Cardiac muscle cell (in vitro differentiated cells and primary cell): ENCODE data around the gene COL16A1. TPM values are rescaled to one million over a fixed set of nuclear protein-coding genes. Genes with fewer than 3 reads are reported as not detected.

Source experiments
- DNase-seq, 2 donors: peaks; one replicate each; pipeline versions ENCODE4 v3.0.0 to v3.0.0-alpha.2; 2010 to 2017; ENCODE audit warnings: low read depth in 1 of 2, low spot score in 1 of 2
- H3K27ac ChIP-seq: fragments of 200-600 bp; sonication (generic); 2 replicates; pipeline ENCODE4 v1.5.1; 2016
- H3K27me3 ChIP-seq: fragments of 200-600 bp; sonication (generic); 2 replicates; pipeline ENCODE4 v1.6.0; 2016; ENCODE audit warnings: control low read depth
- H3K36me3 ChIP-seq: fragments of 200-600 bp; sonication (generic); 2 replicates; pipeline ENCODE4 v1.5.1; 2016; ENCODE audit warnings: control low read depth
- H3K4me1 ChIP-seq: fragments of 200-600 bp; sonication (generic); 2 replicates; pipeline ENCODE4 v1.8.1; 2017; ENCODE audit warnings: low read depth, mild to moderate bottlenecking, mixed run types
- H3K4me3 ChIP-seq: fragments of 200-600 bp; sonication (generic); 2 replicates; pipeline ENCODE4 v1.5.1; 2016; ENCODE audit warnings: mild to moderate bottlenecking
- H3K9me3 ChIP-seq: fragments of 200-600 bp; sonication (generic); 2 replicates; pipeline ENCODE4 v1.5.1; 2017; ENCODE audit warnings: low read depth, mild to moderate bottlenecking, control low read depth
- CTCF ChIP-seq: IDR thresholded peaks from 2 replicates; pipeline ENCODE4 v1.5.1; 2012; ENCODE audit warnings: low read depth, mild to moderate bottlenecking, low read length
- polyA plus RNA-seq: library from polyadenylated mRNA; unstranded; fragments of >200 nt; fragmentation: Nextera tagmentation; extraction: Ambion mirVana; gene quantifications from 2 replicates; pipeline ENCODE4 v1.2.1, GENCODE V29; 2016
- total RNA-seq: library from RNA; depleted of rRNA; stranded (reverse); fragments of >200 nt; gene quantifications from 2 replicates; pipeline ENCODE4 v1.2.3, GENCODE V29; 2016

COL16A1 gene
- total and polyA plus RNA-seq, 2 experiments from 2014 or later = 119 to 120 TPM

DNA sequence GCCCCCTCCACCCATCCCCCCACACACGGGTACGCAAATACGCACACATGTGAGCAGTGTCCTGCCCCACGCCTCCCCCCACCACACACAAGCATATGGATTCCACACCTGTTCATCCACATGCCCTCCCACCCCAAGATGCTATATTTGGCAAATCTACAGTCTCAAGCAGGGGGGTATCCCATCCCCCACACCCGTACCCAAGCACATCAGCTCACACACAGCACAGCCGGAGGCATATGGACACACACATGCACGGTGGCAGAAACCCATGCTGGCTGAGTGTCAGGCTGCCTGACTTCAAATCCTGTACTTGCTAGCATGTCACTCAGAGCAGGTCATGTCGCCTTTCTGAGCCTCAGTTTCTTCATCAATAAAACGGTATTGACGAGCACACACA is 10.6 kb downstream of the COL16A1 start:
- no peak for DNase-seq
- Histone ChIP-seq H3K36me3 (no peaks in the 10 kb centered on the region), H3K4me1 (peaks cover 7% of the 10 kb centered on the region), H3K27me3 (no peaks in the 10 kb centered on the region), H3K4me3 (no peak overlapping the region), H3K27ac (no peak overlapping the region), H3K9me3 (no peaks in the 10 kb centered on the region)
- no peak for TF ChIP-seq CTCF

- no peaks in the 10 kb centered on the region for H3K27me3 ChIP-seq
- no peaks in the 10 kb centered on the region for H3K9me3 ChIP-seq
- no peaks in the 10 kb centered on the region for H3K36me3 ChIP-seq
- no peak for DNase-seq
- H3K4me1 ChIP-seq = peaks cover 7% of the 10 kb centered on the region
- no peak for TF ChIP-seq CTCF
- H3K27ac ChIP-seq = no peak overlapping the region
- H3K4me3 ChIP-seq = no peak overlapping the region
Measured at GRCh38 chr1:31691951-31692350, 11.9 kb downstream of the COL16A1 start.

GRCh38 chr1:31691446-31691845 is 12.4 kb downstream of the COL16A1 start:
- no peak for DNase-seq
- Histone ChIP-seq H3K27me3 (no peaks in the 10 kb centered on the region), H3K9me3 (no peaks in the 10 kb centered on the region), H3K4me1 (peaks cover 7% of the 10 kb centered on the region), H3K4me3 (no peak overlapping the region), H3K36me3 (no peaks in the 10 kb centered on the region), H3K27ac (no peak overlapping the region)
- TF ChIP-seq CTCF = no peak

GRCh38 chr1:31690921-31691320 is 12.9 kb downstream of the COL16A1 start:
- H3K4me3 ChIP-seq = no peak overlapping the region
- H3K27me3 ChIP-seq = no peaks in the 10 kb centered on the region
- no peak for TF ChIP-seq CTCF
- no peak overlapping the region for H3K27ac ChIP-seq
- H3K9me3 ChIP-seq = no peaks in the 10 kb centered on the region
- no peak for DNase-seq
- no peaks in the 10 kb centered on the region for H3K36me3 ChIP-seq
- peaks cover 10% of the 10 kb centered on the region for H3K4me1 ChIP-seq

- Histone ChIP-seq H3K4me1 (peaks cover 16% of the 10 kb centered on the region), H3K36me3 (no peaks in the 10 kb centered on the region), H3K4me3 (no peak overlapping the region), H3K27ac (no peak overlapping the region), H3K9me3 (no peaks in the 10 kb centered on the region), H3K27me3 (no peaks in the 10 kb centered on the region)
- peak in 1 of 2 donors; percentile 94 for DNase-seq
- no peak for TF ChIP-seq CTCF
Measured at GRCh38 chr1:31689854-31690253, 14.0 kb downstream of the COL16A1 start.

DNA sequence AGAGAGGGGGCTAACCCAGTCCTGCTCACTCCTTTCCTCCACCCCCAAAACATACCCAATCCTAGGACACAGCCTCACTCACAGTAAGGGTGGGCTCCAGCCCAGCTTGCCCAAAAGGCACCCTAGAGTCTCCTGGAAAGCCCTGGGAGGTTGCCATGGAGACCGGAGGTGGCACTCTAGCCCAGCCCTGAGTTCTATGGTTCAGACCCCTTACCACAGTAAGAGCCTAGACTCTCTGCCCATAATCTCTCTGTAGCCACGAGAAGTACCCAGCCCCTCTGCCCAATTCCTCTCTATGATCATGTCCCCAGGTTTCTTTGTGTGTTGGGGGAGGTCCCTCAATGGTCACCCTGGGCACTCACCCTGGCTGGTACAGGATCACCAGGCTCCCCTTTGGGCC is 14.4 kb downstream of the COL16A1 start:
- Histone ChIP-seq H3K27ac (no peak overlapping the region), H3K9me3 (no peaks in the 10 kb centered on the region), H3K27me3 (no peaks in the 10 kb centered on the region), H3K4me3 (no peak overlapping the region), H3K36me3 (no peaks in the 10 kb centered on the region), H3K4me1 (peaks cover 16% of the 10 kb centered on the region)
- TF ChIP-seq CTCF = no peak
- DNase-seq = no peak
